ENCODE results near the gene COPS8.

Gene COPS8

DNA sequence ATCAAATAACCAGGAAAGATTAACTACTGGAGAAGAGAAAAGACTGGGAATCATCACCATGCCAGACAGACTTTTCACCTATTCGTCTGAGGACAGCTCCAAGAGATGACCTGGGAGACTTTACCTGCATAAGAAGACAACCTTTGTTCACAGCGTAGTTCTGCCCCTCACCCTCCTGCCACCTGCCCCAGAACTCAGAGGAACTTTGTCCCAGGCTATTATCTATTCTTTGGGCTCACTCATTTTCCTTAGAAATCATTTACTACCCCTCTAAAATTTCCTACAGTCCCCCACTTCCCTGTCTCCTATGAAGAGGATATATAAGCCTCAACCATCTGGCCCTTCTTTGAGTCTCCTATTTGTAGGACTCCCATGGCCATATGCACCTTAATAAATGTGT, 19.3 kb upstream of the COPS8 start:
- DNase-seq: no peak

DNA sequence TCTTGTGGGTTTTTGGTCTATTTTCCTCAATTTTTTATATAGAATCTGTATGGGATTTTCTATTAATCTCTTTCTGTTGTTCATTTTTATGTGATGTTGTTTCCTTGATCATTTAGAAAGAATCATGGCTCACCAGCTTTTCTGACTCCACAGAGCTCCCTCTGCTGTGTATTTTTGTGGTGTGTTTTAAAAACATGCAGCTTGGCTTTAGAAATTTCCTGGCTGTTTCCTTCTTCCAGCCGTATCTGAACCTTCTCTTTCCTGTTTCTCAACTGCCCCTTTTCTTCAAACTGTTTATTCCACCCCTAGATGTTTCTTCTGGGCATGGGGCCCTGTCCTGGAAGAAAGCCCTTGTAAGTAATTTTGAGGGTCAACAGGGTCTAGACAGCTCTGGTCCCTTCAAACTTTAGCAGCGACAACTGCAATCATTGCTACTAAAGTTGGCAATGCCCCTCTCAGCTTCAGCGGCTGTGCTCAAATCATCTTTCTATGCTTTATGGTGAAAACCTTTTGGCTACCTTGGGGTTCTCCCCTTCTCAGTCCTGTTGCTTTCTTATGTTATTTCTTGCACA, 17.6 kb upstream of the COPS8 start:
- DNase-seq: no peak

DNA sequence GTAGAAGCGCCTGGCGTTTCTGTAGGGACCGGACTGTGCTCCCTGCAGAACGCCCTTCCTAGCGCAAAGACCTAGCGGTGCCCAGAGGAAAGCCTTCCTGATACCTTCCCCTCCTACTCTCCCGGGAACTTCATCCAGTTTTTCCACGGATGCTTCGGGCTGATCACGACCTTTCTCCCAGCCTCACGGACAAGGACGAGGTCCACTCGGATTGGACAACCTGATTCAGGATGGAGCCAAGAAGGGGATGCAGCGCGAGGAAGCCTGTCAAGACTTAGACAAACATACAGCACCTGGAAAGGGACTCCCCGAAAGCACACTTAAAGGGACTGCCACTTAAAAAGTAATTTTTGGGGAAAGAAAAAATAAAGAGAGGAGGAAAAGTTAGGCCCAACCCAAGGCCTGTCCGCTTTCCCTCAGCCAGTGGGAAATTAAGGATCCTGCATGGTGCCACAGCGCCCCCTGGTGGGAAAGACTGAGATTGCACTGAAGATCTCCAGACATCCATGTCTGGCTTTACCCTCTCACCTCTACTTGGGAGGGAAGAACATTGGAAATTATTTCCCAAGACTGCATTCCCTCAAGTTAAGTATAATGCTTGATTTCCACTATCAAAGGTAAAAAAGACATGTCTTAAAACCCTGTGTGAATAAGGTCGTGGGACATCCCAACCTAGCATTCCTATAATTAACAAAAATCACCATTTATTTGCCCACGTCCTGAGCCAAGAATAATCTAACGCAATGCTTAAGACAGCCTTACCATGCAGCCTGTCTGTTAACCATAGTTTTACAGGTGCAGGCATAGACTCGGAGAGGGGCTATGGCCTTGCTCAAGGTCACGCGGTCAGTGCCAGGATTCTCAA, 13.4 kb upstream of the COPS8 start:
- peak; percentile 59 to 62 for DNase-seq

DNA sequence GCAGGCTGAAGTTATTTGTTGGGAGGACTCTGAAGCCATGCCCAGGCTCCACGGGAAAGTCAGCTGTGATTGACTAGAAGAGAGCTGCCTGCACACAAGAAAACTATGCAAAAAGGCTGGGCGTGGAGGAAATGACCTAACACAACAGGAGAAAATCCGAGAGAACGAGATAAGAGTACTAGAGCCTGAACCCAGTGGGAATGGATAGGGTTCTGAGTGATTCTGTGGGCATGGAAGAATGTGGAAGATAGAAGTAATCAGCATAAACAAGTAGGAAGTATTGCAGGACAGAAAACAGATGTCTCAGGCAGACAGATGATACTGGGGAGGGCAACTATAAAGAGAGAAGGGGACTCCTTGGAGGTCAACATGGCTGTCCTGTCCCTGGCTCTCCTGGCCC, 12.1 kb upstream of the COPS8 start:
- DNase-seq: no peak

DNA sequence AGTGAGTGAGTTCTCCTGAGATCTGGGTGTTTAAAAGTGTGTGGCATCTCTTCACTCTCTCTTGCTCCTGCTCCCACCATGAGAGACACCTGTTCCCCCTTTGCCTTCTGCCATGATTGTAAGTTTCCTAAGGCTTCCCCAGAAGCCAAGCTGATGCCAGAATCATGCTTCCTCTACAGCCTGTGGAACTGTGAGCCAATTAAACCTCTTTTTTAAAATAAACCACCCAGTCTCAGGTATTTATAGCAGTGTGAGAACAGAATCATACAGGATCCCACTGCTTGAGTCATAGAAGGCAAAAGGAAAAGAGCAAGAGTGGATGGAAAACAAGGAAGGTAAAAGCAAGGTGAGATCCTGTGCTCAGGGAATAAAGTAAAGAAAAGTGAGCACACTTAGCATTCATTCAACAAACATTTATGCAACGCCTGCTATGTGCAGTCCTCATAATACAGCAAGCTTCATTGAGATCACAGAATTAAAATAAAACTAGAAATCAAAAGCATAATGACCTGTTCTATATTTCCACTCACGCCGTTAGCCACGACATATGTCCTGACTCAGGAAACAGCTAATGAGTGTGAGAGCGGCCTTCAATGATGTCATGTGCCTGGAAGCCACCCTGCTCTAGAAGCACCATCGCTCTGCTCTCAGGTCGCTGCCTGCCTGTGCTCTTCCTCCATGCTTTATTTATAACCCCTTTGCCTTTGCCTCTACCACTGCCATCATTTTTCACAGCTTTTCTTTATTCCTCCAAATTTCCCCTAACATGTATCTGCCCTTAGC, 11.3 kb upstream of the COPS8 start:
- DNase-seq: no peak

DNA sequence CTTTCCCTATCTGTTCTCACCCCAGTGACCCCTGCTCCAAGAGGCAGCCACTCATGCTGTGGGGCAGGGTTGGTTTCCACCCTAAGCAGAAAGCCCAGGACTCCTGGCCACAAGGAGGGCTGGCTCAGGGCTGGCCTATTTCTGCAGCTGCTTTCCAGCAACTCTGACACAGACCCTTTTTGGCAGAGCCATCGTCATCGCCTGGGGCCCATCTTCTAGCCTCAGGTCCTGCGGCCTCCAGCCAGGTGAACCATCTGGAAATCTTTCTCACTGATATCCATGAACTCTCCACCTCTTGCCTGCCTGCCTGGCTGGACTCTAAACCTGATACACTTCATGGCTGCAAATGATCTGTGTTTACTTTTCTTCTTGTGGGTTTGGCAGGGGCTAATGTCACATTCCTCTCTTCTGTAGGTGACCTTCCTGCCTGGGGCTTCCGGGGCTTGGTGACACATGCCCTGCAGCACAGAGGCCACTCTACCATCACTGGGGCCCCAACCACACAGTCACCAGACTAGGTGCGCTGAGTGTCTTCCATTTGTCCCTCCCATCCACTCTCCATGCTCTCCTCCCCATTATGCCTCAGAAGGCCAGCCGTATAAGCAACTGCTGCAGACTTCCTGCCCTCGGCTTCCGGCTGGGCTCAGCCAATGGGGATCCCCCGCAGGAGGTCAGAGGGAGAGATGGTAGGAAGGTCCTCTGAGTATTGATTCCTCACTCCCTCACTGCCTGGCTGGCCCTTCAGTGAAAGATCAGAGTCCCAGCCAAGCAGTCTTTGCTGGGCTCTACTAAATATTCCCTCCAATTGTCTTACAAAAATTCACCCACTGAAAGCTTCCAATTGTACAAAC, 9.7 kb upstream of the COPS8 start:
- no peak for DNase-seq

DNA sequence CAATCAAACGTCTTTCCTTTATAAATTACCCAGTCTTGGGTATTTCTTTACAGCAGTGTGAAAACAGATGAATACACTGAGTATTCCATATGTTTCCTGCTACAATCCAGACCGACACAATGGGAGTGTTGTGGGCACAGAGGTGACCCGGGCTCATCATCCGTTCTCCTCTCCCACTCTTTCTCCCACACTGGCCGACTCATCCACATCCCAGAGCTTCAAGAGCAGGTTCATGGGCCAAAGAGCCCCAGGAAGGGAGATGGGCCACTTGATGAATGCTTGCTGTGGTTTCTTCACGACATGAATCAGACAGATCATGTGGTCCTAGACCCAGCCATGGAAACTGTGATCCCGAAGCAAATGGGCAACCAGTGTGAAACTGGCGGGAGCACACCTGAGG, 4.1 kb upstream of the COPS8 start:
- no peak for DNase-seq

DNA sequence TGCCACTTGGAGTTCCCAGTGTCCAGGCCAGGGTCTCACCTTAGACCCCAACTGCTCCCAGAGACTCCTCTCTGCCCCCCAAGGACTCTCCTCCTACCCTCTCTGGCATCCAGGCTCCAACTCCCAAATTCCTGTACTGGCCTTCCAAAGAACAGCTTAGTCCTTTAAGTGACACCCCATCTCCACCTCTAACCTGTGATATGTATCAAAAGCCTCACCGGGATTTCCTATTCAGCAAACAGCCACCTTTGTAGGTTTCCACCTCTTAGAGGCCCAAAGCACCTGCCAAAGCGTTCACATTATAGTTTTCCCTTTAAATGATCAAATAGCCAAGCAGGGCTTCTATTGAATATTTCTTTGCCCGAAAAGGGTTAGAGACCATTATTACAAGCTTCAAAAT, 2.7 kb upstream of the COPS8 start:
- no peak for DNase-seq

DNA sequence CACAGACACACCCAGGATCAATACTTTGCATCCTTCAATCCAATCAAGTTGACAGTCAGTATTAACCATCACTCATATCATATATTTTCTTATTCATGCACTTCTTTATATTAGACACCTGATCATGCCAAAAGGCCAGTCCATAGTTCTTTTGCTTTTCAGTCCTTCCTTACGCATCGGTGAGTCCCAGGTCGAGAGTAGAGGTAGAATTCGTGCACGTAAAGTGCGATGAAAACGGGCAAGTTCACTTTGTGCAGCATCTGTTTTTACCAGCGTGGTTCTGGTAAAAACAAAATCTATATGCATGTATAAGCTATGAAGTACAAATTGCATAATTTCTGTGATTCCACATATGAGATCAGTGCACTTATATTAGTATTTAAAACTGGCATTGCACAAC, 1.2 kb upstream of the COPS8 start:
- DNase-seq: no peak

DNA sequence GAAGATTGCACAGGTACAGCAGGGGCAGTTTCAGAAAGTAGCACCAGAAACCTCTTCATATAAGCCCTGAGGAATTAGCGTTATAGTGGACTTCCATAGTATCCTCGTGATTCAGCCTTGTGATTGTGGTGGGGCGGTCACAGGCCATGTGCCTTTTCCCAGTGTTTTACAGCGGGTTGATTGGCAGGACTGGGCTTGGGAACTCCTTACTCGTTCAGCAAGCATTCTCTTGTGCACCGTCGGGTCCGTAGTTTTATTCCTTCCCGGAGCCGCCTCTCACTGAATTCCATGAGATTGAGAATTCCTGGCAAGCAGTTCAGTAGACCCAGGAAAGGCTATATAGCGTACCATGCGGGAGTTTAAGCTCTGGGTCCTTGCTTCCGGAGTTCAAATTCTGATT, 5.2 kb downstream of the COPS8 start:
- DNase-seq: no peak

DNA sequence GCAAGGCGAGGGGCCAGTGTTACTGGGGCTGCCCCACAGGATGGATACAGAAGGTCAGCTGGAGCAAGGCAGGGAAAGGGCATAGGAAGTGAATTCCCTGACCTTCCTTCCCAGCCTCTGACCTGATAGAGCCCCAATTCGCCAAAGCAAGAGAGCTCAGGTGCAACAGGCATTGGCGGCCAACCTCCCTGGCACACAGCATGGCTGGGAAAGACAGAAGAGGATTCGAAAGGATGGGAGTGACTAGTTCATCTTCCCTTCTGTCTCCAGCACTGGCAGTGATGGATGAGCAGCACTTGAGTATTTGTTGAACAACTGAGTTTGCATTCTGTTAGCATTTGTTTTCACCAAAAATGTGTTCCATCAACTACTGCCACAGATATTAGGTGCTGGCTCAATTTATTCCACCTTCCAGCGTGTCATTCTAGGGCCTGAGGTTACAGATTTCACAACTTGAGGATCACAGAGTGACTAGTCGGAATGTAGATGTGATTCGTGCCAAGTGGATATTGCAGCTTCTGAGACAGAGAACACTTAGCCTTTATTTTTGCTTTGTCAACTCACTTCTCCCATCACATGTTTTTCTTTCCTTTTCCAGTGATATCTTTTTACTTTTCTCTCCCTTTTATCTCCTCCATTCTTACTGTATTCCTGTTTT, 6.2 kb downstream of the COPS8 start:
- no peak for DNase-seq

DNA sequence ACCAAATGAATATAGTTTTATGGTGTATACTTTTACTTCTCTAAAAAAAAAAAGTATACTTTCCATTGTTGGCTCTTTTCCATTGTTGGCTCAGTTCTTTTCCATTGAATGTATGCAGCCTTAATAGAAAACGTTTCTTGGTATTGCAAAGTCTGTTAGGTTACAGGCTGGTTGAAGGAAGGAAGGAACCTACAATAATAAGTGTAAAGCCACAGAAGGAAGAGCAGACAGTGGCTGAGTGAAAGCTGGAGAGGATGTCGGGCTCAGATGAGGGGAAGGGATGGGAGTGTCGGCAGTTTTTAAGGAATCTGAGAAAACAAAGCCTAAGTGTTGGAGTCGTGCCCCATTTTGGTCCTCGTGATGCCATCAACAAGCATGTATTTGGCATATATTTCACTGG, 6.8 kb downstream of the COPS8 start:
- DNase-seq: no peak

DNA sequence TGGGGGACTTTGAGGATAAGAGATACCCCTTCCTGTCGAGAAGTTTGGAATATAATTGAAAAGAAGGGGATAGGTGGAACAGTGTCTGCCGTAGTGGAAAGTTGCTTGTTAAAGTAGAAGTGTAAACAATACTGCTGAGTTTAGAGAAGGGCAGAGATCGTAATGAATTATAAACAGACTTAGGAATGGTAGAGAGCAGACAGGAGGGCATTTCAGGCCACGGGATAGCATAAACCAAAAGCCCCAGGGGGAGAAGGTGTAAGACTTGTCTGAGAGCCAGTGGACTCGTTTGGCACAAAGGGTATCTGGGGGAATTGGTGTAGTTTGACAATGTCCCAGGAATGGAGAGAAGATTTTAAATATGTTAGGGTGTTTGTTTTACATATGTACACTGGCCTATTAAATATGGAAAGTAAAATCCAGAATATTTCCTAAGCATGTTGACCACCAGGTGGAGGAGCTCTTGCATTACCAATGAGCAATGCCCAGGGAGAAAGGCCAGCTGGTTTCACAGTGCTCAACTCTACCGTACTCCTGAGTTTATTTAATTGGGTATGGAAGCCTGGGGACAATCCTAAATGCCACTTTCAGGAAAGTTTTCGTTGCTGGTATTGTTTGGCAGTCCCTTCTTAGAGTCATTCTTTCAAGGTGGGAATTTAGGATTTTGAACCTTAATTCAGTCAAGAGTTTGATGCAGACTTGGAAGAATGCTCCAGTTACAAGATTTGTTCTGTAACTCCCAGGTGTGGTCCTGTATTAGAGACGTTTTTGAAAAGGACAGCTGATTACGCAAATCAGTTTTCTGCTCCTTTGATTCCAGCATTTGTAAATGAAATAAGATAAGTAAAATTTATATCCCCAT, 7.5 kb downstream of the COPS8 start:
- no peak for DNase-seq

DNA sequence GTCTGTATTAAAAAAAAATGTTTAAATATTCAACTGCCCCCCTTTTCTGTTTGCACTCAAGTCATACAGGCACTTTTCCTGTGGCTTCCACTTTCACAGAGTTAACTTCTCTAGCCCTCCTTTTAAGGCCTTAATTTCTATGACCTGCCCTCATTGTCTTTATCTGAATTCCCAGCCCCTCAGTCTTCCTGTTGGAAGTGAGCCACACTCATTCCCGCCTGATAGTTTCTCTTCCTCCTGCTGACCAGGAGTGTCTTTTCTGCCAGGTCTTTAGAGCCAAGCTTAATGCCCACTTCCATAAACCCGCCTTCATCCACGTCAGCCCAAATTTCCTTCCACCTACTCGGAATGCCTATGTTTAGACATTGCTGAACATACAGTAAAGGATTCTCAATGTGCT, 10.5 kb downstream of the COPS8 start:
- no peak for DNase-seq

DNA sequence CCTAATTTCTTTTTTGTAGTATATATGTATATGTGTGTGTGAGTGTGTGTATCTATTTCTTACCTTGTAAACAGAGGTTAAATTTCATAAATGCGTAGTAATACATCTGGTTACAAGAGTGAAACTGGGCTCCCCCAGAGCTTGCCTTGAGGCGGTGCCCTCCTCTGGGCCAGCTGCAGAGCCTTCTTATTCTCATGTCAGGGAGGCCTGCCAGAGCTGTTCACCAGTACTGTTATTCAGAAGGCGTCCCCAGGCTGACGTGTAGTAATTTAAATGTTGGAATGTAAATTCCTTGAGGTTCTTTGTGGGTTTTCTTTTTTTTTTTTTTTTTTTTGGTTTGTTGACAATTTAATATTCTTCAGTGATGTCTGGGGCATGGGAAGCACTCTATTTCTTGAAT, 11.2 kb downstream of the COPS8 start:
- no peak for DNase-seq

DNA sequence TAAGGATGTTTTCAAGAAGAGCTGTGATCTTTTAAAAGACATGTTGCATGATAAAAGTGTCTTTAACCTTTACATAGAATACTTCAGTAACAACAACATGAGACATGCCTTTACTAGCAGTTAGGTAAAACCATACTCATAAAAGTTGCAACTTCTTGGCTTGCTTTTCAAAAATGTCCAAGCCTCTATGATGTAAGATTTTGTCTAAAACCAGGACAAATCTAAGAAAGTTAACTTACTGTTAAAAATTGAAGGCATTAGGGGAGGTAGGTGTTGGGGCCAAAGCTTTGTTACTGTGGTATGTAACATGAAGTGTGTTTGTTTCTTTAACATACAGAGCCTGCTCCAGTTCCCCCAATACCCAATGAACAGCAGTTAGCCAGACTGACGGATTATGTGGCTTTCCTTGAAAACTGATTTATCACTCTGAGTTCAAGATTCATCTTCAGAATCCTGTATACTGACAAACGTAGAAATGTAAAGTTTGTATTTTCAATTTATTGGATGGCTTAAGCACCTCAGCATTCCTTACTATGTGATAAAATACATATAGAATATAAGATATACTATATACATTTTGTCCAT, 11.7 kb downstream of the COPS8 start:
- DNase-seq: no peak

DNA sequence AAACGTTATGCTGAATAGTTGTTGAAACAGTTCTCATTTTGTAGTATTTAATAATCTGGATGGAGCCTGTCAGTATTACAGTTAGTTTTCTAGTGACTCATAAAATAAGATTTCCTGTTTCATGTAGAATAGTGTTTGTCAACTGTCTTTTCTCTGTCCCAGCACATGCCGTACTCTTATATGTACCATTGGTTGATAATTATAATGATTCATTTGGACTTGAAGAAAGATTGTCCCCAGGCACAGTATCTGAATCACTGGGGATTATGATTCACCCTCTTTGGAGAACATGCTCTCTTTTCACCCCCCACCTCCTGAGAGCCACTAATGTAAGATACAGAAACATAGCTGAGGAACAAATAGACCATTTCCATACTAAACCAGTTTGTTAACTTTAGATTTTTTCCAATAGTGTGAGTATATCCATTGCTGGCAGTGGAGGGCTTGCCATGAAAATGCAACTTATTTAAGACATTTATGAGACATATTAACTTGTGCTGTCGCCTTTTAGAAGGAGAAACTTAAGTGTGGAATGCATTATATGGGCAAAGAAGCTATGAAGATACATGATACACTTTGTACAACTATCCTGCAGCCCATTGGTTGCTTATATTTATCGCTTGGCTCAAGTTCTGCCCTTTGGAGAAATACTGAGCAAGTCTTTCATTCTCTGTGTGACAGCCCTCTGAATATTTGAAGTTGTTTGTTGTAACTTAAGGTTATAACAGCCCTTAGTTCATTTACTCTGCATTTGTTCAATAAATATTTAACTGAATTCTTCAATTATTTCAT, 12.4 kb downstream of the COPS8 start:
- DNase-seq: no peak

DNA sequence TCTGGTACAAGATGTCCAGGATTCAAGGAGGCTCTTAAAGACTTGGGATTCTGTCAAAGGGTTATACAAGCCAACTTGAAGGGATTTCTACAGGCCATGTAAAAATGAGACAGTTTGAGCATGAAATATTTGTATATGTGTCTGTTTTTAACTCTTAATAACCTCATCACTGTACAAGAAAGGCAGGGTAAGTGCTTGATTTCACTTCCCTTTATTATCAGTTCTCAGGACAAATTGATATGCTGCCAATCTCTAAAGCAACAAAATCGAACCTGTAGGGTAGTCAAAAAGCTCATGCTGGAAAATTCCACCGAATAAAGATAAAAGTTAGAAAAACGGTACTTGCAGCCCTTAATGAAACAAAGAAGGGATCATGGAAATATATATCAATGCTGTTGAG, 14.1 kb downstream of the COPS8 start:
- DNase-seq: no peak

DNA sequence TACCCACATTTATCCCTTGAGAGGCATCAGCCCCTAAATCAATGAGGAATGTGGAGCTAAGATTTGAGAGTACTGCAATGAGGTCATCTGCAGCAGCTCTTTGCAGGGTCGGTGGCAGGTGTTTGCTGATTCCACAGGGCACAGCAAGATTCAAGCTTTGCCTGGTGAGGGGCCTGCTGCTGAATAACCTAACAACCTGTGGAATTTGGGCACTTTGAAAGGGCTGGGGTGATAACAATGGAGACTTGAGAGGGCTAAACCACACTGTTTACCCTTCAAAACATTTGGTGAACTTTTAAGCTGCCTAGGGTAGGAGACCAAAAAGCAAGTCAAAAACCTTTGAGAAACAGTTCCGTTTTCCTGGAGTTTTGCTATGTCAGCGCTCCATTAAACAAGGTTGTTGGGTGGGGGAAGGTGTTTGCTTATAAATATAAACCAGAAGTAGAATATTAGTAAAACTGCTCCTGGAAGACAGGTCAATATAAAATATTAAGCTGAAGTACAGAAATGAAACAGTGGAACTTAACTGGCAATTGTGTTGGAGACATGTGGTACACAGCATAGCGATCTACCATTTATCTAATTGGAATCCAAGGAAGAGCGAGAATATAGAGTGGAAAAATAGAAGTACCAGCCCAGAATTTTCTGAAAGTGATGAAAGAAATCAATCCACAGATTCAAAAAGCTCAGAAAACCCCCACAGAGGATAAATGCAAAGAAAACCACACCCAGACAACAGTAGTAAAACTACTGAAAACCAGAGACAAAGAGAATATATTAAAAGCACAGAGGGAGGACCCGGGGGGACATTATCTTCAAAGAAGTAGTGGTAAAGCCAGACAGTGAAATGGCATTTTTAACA, 15.7 kb downstream of the COPS8 start:
- DNase-seq: no peak

All from CD4-positive, alpha-beta T cell treated with Interleukin-4 for 1 hour (primary cell).